ENCODE results near the gene ZRANB2. TPM values are rescaled to one million over a fixed set of nuclear protein-coding genes. Genes with fewer than 3 reads are reported as not detected.

Gene ZRANB2
- polyA plus RNA-seq, 1 donor (not counting 4 experiments of a cell fraction or from before 2014, with no cell fraction given): 92.3 TPM

DNA sequence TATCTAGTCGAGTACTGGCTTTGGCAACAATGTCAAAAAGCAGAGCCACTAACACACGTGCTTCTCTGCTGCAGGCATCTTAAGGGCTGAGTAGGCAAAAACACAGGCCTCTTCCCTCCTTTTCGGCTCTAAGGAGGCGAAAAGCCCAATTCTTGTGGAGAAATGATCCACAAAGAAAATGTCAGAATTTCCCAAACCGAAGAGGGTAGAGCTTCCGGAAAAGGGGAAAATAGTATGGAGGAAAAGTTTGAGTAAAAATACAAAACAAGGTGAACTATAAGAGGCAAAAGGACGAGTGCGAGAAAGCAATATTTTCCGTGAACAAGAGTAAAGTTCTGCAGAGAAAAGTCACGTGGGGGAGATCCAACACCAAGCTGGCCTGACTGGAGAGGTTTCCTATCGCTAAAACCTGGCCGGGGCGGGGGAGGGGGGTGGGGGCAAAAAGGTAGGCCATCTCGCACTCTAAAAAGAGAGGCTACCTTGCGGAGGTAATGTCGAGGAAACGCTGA, 551 bp downstream of the ZRANB2 start:
- Histone ChIP-seq H3K27ac (ENCODE audit: control insufficient read depth, insufficient read depth, low read length) (peak overlapping the region; percentile 97), H3K9me1 (ENCODE audit: control insufficient read depth, extremely low read depth, insufficient read depth, low read length) (no peaks in the 10 kb centered on the region), H3K79me2 (ENCODE audit: control insufficient read depth, insufficient read depth, low read length) (peaks cover 54% of the 10 kb centered on the region), H3K4me3 (ENCODE audit: control insufficient read depth in 2 of 3, extremely low read depth in 1 of 3, insufficient read depth in 2 of 3, low read depth in 1 of 3, low read length in 3 of 3) (peak overlapping the region; percentile 68 to 77 (median 68)), H4K20me1 (ENCODE audit: control insufficient read depth, extremely low read depth, insufficient read depth, low read length) (peaks cover 9% of the 10 kb centered on the region), H3K36me3 (ENCODE audit: control insufficient read depth in 2 of 2, extremely low read depth in 1 of 2, insufficient read depth in 2 of 2, low read length in 2 of 2) (peaks cover 9% of the 10 kb centered on the region in 2 experiments), H3K4me2 (ENCODE audit: control insufficient read depth, extremely low read depth, insufficient read depth, low read depth, low read length) (peak overlapping the region; percentile 48), H3K27me3 (ENCODE audit: control insufficient read depth, extremely low read depth, insufficient read depth, low read length) (no peaks in the 10 kb centered on the region), H3K4me1 (ENCODE audit: control insufficient read depth, extremely low read depth, insufficient read depth, low read length) (peaks cover 4% of the 10 kb centered on the region), H3K9ac (ENCODE audit: control insufficient read depth, extremely low read depth, insufficient read depth, low read length) (peak overlapping the region; percentile 99), H3K9me3 (ENCODE audit: control insufficient read depth, low read depth, low read length) (no peaks in the 10 kb centered on the region), H2AFZ (ENCODE audit: control insufficient read depth, low read length) (peak overlapping the region; percentile 99)
- DNase-seq (ENCODE audit: low read depth, low spot score): no peak
- TF ChIP-seq EZH2 (IDR thresholded peaks at IDR 0.05; ENCODE audit: low read length): no peak
- TF ChIP-seq, protein P1, sequence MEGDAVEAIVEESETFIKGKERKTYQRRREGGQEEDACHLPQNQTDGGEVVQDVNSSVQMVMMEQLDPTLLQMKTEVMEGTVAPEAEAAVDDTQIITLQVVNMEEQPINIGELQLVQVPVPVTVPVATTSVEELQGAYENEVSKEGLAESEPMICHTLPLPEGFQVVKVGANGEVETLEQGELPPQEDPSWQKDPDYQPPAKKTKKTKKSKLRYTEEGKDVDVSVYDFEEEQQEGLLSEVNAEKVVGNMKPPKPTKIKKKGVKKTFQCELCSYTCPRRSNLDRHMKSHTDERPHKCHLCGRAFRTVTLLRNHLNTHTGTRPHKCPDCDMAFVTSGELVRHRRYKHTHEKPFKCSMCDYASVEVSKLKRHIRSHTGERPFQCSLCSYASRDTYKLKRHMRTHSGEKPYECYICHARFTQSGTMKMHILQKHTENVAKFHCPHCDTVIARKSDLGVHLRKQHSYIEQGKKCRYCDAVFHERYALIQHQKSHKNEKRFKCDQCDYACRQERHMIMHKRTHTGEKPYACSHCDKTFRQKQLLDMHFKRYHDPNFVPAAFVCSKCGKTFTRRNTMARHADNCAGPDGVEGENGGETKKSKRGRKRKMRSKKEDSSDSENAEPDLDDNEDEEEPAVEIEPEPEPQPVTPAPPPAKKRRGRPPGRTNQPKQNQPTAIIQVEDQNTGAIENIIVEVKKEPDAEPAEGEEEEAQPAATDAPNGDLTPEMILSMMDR (optimal IDR thresholded peaks at IDR 0.05 in 1 of 3, IDR thresholded peaks at IDR 0.05 in 1 of 3, conservative IDR thresholded peaks at IDR 0.05 in 1 of 3; ENCODE audit: extremely low read depth in 1 of 3, insufficient read depth in 2 of 3, low read length in 3 of 3): no peak
- FAIRE-seq: no peak
- dilution Hi-C loops (cut with MboI; ENCODE audit: extremely low pct_ligation_motif_present, low sequenced_read_pairs): no loop called here

DNA sequence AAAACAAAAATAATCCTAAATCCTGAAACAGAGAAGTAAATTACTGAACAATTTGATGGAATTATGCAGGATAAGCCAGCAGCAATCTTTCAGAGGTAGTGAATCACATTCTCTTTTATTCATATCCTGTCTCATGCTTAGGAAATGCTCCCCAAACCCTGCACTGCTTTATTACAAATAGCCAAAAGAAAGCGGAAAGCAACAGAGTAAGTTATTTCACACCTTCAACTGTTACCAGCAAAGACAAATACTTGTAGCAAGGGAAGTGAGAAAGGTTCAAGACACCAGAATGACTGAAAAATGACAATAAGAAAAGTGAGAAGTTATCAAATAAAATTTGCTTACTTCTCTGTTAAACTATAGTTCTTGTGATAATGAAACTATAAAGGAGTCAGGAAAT, 6.2 kb downstream of the ZRANB2 start:
- Histone ChIP-seq H3K9me1 (ENCODE audit: control insufficient read depth, extremely low read depth, insufficient read depth, low read length) (no peaks in the 10 kb centered on the region), H3K4me1 (ENCODE audit: control insufficient read depth, extremely low read depth, insufficient read depth, low read length) (no peaks in the 10 kb centered on the region), H3K9ac (ENCODE audit: control insufficient read depth, extremely low read depth, insufficient read depth, low read length) (no peak overlapping the region), H3K79me2 (ENCODE audit: control insufficient read depth, insufficient read depth, low read length) (peaks cover 55% of the 10 kb centered on the region), H3K27me3 (ENCODE audit: control insufficient read depth, extremely low read depth, insufficient read depth, low read length) (no peaks in the 10 kb centered on the region), H3K36me3 (ENCODE audit: control insufficient read depth in 2 of 2, extremely low read depth in 1 of 2, insufficient read depth in 2 of 2, low read length in 2 of 2) (peaks cover 15 to 19% of the 10 kb centered on the region in 2 experiments), H3K4me2 (ENCODE audit: control insufficient read depth, extremely low read depth, insufficient read depth, low read depth, low read length) (no peak overlapping the region), H3K27ac (ENCODE audit: control insufficient read depth, insufficient read depth, low read length) (no peak overlapping the region), H3K9me3 (ENCODE audit: control insufficient read depth, low read depth, low read length) (no peaks in the 10 kb centered on the region), H4K20me1 (ENCODE audit: control insufficient read depth, extremely low read depth, insufficient read depth, low read length) (peaks cover 9% of the 10 kb centered on the region), H3K4me3 (ENCODE audit: control insufficient read depth in 2 of 3, extremely low read depth in 1 of 3, insufficient read depth in 2 of 3, low read depth in 1 of 3, low read length in 3 of 3) (no peak overlapping the region), H2AFZ (ENCODE audit: control insufficient read depth, low read length) (no peak overlapping the region)
- dilution Hi-C loops (cut with MboI; ENCODE audit: extremely low pct_ligation_motif_present, low sequenced_read_pairs): no loop called here
- no peak for FAIRE-seq
- no peak for DNase-seq (ENCODE audit: low read depth, low spot score)
- TF ChIP-seq, protein P1 (optimal IDR thresholded peaks at IDR 0.05 in 1 of 3, IDR thresholded peaks at IDR 0.05 in 1 of 3, conservative IDR thresholded peaks at IDR 0.05 in 1 of 3; ENCODE audit: extremely low read depth in 1 of 3, insufficient read depth in 2 of 3, low read length in 3 of 3): no peak
- no peak for TF ChIP-seq EZH2 (IDR thresholded peaks at IDR 0.05; ENCODE audit: low read length)
